Stromal cell of bone marrow (primary cell): ENCODE data around the gene MRPL46.
"Not testable (repeated sequence)": the region's sequence is repeated elsewhere in the genome, so short reads cannot be mapped to it uniquely, and the experiment has no call there.

ENCODE experiments used
- DNase-seq: peaks from one replicate; pipeline ENCODE4 v3.0.0-alpha.2; 2012; ENCODE audit warnings: low read depth

MRPL46 gene

GRCh38 chr15:88477904-88478303 is 10.7 kb upstream of the MRPL46 start:
- no peak for DNase-seq

- no peak for DNase-seq
Observed at GRCh38 chr15:88477126-88477525, 9.9 kb upstream of the MRPL46 start.

- DNase-seq: peak; percentile 20
Observed at GRCh38 chr15:88476635-88477060, 9.5 kb upstream of the MRPL46 start.

GRCh38 chr15:88473661-88474293 is 6.6 kb upstream of the MRPL46 start:
- not testable (repeated sequence) for DNase-seq

- no peak for DNase-seq
Observed at GRCh38 chr15:88472225-88472624, 5.0 kb upstream of the MRPL46 start.

- no peak for DNase-seq
Observed at GRCh38 chr15:88470625-88471372, 3.6 kb upstream of the MRPL46 start.

GRCh38 chr15:88469321-88469720 is 2.1 kb upstream of the MRPL46 start:
- no peak for DNase-seq

- DNase-seq: not testable (repeated sequence)
Observed at GRCh38 chr15:88468721-88469120, 1.5 kb upstream of the MRPL46 start.

- no peak for DNase-seq
Observed at GRCh38 chr15:88467935-88468528, 844 bp upstream of the MRPL46 start.

- peak; percentile 38 for DNase-seq
Observed at GRCh38 chr15:88465633-88466224, 1.5 kb downstream of the MRPL46 start.

GRCh38 chr15:88463870-88464532 is 3.2 kb downstream of the MRPL46 start:
- no peak for DNase-seq

- no peak for DNase-seq
Observed at GRCh38 chr15:88456733-88457132, 10.5 kb downstream of the MRPL46 start.

- DNase-seq: no peak
Observed at GRCh38 chr15:88454867-88455810, 12.0 kb downstream of the MRPL46 start.

- DNase-seq: no peak
Observed at GRCh38 chr15:88454236-88454635, 13.0 kb downstream of the MRPL46 start.

- no peak for DNase-seq
Observed at GRCh38 chr15:88453651-88454050, 13.5 kb downstream of the MRPL46 start.

- peak; percentile 35 for DNase-seq
Observed at GRCh38 chr15:88450125-88450798, 16.9 kb downstream of the MRPL46 start.

GRCh38 chr15:88449581-88449980 is 17.6 kb downstream of the MRPL46 start:
- no peak for DNase-seq

- no peak for DNase-seq
Observed at GRCh38 chr15:88448991-88449461, 18.2 kb downstream of the MRPL46 start.

- no peak for DNase-seq
Observed at GRCh38 chr15:88447741-88448140, 19.4 kb downstream of the MRPL46 start.

GRCh38 chr15:88447206-88447605 is 20.0 kb downstream of the MRPL46 start:
- DNase-seq: peak; percentile 11
